IPS-18c (cell line): ENCODE data around the gene PATL1.
"Not testable (repeated sequence)": the region's sequence is repeated elsewhere in the genome, so short reads cannot be mapped to it uniquely, and the experiment has no call there.

Source experiments
- H3K4me3 ChIP-seq: 2 replicates; pipeline ENCODE4 v1.7.0; 2013; ENCODE audit warnings: low read depth, mild to moderate bottlenecking, low read length, moderate library complexity; ENCODE audit not compliant: insufficient read depth
- H3K9me3 ChIP-seq: one replicate; pipeline ENCODE4 v1.6.1; 2013; ENCODE audit warnings: mild to moderate bottlenecking, low read length, moderate library complexity; ENCODE audit not compliant: control insufficient read depth, insufficient read depth

The PATL1 gene

DNA sequence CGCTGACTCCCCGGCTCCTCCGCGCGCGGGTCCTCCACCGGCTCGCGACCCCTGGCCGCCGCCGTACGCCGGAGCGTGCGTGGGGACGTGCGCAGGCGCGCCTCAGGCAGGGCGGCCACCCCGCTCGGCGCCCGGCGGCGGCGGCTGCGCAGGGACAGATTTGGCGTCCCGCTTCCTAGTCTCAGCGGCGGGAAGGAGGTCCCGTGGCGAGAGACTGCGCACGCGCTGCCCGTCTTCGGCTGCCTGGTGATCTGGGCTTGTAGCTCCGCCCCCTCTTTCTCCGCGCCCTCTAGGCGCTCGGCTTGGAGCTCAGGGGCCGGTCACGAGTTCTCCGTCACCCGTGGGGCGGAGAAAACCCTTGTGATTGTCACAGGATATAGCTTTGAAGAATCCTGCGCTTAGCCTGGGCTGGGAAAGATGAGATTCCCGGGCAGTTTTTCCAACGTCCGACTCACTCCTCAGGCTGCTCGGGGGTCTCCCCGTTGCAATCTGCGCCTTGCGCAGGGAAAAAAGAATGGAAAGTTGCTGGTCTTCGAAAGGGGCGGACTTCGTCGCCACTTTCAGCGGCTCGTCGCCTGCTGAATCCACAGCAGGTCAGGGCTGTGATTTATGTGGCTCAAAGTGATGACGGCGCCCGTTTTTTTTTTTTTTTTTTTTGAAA, at the start of gene PATL1:
TSS of gene PATL1 (minus strand) at position 88 of the 661 bp plus-strand sequence. CDS start 142 bp downstream, outside the sequence.
- Histone ChIP-seq H3K4me3 (peak within 1 kb of the TSS; percentile 93), H3K9me3 (no peaks in the 10 kb centered on the region)

DNA sequence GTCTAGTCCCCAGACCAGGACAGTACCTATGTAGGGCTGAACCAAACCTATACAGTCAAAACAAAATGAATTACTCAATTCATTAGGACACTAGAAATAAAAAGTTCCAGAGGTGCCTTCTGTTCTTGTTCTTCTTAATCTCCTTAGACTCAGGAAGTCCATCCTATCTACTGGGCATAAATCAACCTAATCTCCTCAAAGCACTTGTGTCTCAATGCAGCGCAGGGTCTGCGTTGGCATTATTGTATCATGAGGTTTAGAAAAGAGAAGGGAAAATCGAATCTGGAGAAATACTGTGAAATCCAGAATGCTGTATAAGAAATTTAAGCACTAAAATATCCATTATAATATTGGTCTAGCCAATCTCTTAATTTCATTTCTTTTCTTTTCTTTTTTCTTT, 47.2 kb upstream of the PATL1 start:
- Histone ChIP-seq H3K9me3 (no peaks in the 10 kb centered on the region), H3K4me3 (no peak overlapping the region)

- Histone ChIP-seq H3K9me3 (no peaks in the 10 kb centered on the region), H3K4me3 (no peak within 1 kb of the TSS)
Measured at GRCh38 chr11:59713745-59714144, 44.9 kb upstream of the PATL1 start, which contains the start of gene OR10V1. Gene OR10V1 (minus strand): TSS chr11:59713845. CDS start chr11:59713845, 0 bp downstream.

DNA sequence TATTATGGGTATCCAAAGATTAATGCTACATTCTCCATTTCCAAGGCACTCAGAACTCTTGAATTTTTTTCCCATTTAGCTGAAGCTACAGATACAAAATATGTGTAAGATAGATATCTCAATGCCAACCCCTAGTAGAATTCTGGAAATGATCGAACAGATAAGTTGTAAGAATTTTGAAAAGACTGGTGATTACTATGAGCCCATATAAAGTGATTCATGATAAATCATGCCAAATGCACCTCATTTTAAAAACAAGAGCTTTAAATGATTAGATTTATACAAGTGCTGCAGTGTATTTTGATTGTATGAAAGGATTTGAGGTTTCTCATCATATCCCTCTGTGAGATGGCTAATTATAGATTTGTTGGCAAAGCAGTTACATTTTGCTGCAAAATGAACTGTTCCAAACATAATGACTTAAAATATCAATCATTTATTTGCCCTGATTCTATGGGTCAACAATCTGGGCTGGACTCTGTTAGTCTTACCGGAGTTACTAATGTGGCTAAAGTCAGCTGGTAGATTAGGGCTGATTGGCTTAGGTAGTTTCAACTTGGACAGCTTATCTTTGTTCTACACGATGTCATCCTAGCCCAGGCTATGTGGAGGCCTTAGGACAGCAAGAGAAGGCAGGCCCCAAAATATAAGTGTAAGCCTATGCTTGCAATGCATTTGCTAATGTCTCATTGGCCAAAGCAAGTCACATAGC, 41.5 kb upstream of the PATL1 start:
- Histone ChIP-seq H3K4me3 (no peak overlapping the region), H3K9me3 (no peaks in the 10 kb centered on the region)

DNA sequence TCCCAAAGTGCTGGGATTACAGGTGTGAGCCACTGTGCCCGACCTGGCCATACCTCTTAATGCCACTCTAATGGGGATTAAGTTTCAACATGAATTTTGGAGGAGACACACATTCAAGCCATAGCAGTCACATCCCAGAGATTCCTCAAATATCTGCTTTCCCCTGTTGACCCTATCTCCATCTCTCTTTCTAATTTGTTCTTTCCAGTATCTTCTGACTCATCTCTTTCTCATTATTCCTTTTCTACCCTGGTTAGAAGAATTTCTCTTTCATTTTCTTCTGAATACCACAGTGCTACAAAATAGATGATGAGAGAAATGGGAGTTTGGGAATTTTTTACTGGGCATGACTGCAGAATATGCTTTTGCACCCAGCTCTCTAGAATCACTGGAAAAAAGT, 39.7 kb upstream of the PATL1 start:
- no peaks in the 10 kb centered on the region for H3K9me3 ChIP-seq
- H3K4me3 ChIP-seq: no peak overlapping the region

DNA sequence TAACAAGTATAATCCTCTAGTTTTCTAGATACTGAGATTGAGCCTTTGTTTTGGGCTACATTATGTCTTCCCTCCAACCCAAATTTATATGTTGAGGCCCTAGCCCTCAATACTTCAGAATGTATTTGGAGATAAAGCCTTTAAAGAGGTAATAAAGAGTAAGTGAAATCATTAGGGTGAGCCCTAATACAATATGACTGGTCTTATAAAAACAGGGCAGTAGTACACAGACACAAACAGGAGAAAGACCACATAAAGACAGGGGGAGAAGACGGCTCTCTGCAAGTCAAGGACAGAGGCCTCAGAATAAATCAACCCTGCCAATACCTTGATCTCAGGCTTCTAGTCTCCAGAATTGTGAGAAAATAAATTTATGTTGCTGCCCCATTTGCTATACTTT, 38.5 kb upstream of the PATL1 start:
- H3K4me3 ChIP-seq: no peak overlapping the region
- H3K9me3 ChIP-seq: no peaks in the 10 kb centered on the region

DNA sequence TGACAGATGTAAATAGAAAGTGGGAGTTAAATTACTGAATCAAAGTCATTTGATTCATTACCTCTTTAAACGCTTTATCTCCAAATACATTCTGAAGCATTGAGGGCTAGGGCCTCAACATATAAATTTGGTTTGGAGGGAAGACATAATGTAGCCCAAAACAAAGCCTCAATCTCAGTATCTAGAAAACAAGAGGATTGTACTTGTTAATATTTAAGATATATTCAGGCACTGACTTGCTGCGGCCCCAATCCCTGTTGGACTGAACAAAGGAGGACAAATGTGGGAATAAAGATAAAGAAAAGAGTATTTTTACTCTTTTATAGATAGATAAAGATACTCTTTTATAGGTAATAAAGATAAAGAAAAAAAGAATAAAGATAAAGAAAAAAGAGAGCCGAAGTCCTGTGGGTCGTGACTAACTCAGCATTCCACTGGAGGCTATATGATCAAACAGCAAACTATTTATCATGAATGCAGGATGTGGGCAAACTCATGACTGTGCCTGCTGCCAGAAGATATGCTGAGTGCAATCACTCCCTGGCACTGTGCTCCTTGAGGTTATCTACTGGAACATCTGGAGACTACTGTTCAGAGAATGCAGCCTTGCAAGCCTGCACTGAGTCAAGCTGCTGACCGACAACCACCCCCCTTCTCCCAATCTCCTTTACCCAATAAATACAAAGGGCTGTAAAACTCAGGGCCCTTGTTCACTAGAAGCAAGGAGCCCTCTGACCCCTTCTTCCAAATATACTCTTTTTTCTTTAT, 37.9 kb upstream of the PATL1 start:
- Histone ChIP-seq H3K9me3 (no peaks in the 10 kb centered on the region), H3K4me3 (no peak overlapping the region)

DNA sequence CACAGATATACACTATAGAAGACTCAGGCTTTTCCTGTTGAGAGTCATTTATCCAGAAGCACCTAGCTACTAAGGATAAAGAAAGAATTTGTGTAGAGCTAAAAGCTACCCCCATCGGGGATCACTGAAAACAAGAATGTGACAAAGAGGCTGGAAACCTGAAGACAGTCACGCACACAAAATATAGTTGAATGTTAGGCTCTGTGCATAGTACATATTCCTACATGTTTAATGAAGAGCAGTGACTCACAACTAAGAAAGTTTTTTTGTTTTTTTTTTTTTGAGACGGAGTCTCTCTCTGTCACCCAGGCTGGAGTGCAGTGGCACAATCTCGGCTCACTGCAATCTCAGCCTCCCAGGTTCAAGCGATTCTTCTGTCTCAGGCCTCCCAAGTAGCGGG, 36.5 kb upstream of the PATL1 start:
- no peaks in the 10 kb centered on the region for H3K9me3 ChIP-seq
- H3K4me3 ChIP-seq: no peak overlapping the region

DNA sequence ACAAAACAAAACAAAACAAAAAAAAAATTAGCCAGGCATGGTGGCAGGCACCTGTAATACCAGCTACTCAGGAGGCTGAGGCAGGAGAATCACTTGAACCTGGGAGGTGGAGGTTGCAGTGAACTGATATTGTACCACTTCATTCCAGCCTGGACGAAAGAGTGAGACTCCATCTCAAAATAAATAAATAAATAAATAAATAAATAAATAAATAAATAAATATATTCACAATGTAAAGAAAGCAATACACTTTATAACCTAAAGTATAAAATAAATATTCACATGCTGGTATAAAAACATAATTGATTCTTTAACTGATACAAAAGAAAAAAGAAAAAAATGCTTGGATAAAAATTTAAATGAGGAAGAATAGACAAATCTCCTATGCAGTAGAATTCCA, 34.7 kb upstream of the PATL1 start:
- not testable (repeated sequence) for H3K4me3 ChIP-seq, H3K9me3 ChIP-seq

- H3K4me3 ChIP-seq: not testable (repeated sequence)
Measured at GRCh38 chr11:59700157-59700556, 31.3 kb upstream of the PATL1 start.

DNA sequence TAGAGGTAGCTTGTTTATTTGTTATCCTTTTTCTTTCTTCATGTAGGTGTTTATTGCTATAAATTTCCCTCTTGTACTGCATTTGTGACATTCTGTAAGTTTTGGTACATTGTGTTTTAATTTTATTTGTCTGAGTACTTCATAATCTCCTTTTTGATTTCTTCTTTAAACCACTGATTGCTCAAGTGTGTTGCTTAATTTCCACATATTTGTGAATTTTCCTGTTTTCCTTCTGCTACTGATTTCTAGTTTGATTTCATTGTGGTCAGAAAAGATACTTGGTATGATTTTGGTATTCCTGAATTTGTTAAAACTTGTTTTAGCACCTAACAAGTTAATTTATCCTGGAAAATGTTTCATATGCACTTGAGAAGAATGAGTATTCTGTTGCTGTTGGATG, 29.7 kb upstream of the PATL1 start:
- Histone ChIP-seq H3K9me3 (no peaks in the 10 kb centered on the region), H3K4me3 (no peak overlapping the region)

More at GRCh38 chr11:59700157-59700556, 31.3 kb upstream of the PATL1 start:
- H3K9me3 ChIP-seq: not testable (repeated sequence)

DNA sequence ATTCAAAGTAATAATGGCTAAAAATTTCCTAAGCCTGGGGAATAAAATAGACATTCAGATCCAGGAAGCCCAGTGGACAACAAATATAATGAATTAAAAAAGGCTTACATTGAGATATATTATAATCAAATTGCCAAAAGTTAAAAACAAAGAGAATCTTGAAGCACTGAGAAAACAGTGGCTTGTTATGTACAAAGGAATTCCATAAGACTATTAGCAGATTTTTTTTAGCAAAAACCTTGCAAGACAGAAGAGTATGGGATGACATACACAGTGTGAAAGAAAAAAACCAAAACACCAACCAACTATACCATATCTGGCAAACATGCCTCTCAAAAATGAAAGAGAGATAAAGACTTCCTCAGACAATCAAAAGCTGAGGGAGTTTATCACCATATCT, 24.1 kb upstream of the PATL1 start:
- no peaks in the 10 kb centered on the region for H3K9me3 ChIP-seq
- H3K4me3 ChIP-seq: no peak overlapping the region

DNA sequence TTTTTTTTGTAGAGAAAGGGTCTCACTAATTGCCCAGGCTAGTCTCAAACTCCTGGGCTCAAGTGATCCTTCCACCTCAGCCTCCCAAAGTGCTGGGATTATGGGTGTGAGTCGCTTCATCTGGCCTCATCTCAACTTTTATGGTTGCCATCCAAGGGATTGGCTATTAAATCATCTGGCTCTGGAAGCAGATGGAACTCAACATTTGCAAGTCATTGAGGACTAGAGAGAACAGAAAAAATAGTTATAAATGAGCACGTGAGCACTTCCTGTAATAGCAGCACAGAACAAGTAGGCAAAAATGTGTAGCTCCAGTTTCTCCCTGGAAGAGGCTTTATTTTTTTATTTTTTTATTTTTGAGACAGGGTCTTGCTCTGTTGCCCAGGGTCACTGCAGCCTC, 22.3 kb upstream of the PATL1 start:
- H3K4me3 ChIP-seq: no peak overlapping the region
- H3K9me3 ChIP-seq: no peaks in the 10 kb centered on the region

GRCh38 chr11:59689015-59689414, 20.2 kb upstream of the PATL1 start:
- H3K4me3 ChIP-seq: no peak overlapping the region
- no peaks in the 10 kb centered on the region for H3K9me3 ChIP-seq

- H3K9me3 ChIP-seq, H3K4me3 ChIP-seq: not testable (repeated sequence)
Measured at GRCh38 chr11:59681260-59681725, 12.5 kb upstream of the PATL1 start.

DNA sequence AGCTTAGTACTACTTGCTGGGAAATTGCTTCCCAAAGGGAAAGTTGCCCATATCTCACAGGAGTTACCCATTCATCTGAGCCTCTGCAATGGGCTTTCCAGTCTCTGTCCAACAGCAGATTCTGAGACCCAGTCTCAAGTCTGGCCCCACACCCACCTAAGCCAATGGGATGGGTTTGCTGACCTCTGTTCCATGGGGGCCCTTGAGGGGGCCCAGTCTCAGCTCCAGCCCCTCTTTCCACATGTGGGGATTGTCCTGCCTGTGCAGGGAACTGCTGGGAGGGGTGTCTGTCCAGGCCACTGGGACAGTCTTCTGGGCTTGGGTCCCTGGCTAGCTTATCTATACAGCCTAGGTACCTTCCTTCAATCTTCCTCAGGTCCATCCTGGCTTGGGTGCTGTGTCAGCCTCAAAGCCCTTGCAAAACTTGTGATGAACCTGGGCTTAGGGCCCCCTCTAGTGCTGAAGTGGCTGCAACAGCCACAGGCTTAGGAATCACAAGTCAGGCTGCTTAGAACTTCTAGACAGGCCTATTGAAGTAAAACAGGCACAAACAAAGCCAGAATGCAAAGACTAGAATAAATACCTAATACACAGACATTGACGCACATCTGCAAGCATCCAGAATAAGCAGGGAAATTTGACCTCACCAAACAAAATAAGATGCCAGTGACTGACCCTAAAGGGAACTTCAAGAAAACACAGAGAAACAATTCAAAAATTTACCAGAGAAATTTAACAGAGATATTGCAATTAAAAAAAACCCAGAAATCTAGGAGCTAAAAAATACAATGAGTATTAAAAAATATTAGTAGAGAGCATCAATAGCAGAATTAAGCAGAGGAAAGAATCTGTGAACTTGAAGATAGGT, 11.7 kb upstream of the PATL1 start:
- Histone ChIP-seq H3K9me3 (no peaks in the 10 kb centered on the region), H3K4me3 (peak overlapping the region; percentile 15; the same call in 1 of the 2 replicates)

DNA sequence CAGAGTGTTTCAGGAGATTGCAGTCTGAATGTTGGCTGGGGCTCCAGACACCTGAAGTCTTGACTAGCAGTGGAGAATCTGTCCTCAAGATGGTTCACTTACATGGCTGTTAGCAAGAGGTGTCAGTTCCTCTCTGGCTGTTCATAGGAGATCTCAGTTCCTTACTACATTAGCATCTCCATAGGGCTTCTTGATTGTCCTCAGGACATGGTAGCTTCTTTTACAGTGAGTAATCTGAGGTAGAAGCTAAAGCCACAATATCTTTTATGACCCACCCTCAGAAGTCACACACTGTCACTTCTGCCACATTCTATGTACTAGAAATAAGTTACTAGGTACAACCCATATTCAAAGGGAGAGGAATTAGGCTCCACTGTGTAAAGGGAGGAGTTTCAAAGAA, 10.5 kb upstream of the PATL1 start:
- no peaks in the 10 kb centered on the region for H3K9me3 ChIP-seq
- no peak overlapping the region for H3K4me3 ChIP-seq
